IMR-90 (cell line): ENCODE results near the gene PTPN7.

Experiments used
- CTCF ChIP-seq: conservative IDR thresholded peaks from 2 replicates; pipeline ENCODE4 v1.5.1; 2012; ENCODE audit warnings: mild to moderate bottlenecking, low read depth, low read length, improper control_type of control experiment
- RFX5 ChIP-seq: IDR thresholded peaks from 2 replicates; pipeline ENCODE4 v1.8.0; 2012; ENCODE audit warnings: low read depth, mild to moderate bottlenecking, low read length, moderate library complexity

GRCh38 chr1:202207292-202207691 lies 46.9 kb upstream of the PTPN7 start:
- TF ChIP-seq CTCF (peak; percentile 22; the same call in 1 of the 2 replicates), RFX5 (no peak)
